IPS-11a (cell line): ENCODE results near the gene TMEM82.

Source experiments
- H3K4me3 ChIP-seq: one replicate; pipeline ENCODE4 v1.5.1; 2013; ENCODE audit warnings: low read depth, low read length, control low read depth

TMEM82 gene

DNA sequence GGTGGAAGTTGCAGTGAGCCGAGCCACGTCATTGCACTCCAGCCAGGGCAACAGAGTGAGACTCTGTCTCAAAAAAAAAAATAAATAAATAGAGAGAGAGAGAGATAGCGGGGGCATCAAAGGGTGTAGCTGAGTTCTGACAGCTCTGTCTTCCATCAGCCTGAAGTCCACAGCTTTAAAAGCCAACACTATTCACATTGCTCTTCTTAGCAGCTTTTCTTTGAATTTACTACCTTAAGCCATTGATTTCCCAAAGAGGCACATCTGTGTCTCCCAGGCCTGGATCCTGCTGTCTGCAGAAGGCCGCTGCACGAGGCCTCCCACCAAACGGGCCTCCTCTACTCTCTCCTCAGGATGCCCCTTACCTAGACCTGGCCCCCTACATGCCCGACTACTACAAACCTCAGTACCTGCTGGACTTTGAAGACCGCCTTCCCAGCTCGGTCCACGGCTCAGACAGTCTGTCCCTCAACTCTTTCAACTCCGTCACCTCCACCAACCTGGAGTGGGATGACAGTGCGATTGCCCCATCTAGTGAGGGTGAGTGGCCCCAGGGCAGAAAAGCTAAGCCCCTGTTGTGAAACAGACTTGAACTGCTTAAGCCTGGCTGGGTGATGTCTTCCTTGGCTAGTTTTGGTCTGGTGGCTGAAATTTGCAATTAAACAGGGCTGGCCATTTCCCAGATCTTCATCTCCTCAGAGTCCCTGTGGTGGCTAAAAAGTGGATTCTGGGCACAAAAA lies 22.7 kb upstream of the TMEM82 start:
- H3K4me3 ChIP-seq = no peak overlapping the region

DNA sequence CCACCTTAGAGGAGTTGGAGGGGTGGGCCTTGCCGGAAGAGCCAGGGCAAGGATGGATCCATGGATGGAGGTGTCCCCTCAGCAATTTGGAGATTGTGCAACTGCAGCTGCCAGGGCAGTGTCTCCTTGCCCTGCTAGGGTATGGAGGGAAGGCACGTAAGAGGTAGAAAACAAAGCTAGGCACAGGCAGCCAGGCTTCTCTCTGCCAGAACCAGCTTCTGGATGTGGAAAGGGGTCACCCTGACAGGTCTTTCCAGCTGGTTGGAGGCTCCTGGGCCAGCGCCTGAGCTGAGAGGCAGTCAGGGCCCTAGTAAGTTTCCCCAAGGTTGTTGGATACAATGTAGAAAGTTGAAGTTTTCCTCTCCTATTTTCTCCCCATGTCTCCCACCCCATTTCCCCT lies 21.4 kb upstream of the TMEM82 start:
- no peak overlapping the region for H3K4me3 ChIP-seq

DNA sequence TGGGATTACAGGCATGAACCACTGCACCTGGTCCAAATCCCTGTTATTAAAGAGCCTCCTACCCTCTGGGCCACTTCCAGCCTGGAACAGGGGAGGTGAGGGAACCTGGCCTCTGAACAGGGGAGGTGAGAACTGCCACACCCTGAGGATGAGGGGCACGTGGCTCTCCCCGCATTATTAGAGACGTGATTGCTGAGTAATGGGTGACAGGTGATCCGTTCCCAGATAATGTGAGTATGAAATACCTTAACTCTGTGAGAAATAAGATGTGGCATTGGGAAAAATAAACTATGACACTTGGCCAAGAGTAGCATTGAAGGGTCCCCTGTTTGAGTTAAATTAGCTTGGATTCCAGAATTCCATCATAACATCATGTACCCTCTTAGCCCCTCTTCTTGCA lies 19.9 kb upstream of the TMEM82 start:
- no peak overlapping the region for H3K4me3 ChIP-seq

DNA sequence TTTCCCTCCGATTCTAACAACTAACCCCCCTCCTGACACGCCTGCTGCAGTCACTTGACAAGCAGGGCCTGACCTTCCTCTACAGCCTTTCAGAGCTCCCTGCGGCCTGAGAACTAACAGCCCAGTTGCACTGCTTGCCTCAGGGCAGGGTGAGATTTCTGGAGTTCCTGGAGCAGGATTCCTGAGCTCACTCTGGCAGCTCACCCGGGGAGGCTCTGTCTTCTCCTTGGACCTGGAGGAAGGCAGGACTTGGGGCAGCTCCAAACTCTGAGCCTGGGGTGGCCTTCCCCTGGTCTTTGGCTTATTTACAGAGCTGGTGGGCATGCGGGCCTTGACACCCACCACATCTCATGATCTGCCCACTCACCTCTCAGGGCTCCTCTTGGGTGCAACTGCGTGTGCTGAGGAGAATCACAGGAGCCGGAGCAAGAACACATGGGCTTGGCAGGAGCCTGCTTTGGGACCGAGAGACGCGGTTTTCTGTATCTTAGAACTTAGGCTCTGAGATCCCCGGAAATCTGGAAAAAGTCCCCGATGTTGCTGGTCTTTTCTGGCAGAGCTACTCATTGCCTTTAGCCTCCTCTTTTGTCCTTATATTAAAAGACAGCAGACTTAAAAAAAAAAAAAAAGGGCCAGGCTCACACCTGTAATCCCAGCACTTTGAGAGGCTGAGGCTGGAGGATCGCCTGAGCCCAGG lies 19.3 kb upstream of the TMEM82 start:
- H3K4me3 ChIP-seq = no peak overlapping the region

DNA sequence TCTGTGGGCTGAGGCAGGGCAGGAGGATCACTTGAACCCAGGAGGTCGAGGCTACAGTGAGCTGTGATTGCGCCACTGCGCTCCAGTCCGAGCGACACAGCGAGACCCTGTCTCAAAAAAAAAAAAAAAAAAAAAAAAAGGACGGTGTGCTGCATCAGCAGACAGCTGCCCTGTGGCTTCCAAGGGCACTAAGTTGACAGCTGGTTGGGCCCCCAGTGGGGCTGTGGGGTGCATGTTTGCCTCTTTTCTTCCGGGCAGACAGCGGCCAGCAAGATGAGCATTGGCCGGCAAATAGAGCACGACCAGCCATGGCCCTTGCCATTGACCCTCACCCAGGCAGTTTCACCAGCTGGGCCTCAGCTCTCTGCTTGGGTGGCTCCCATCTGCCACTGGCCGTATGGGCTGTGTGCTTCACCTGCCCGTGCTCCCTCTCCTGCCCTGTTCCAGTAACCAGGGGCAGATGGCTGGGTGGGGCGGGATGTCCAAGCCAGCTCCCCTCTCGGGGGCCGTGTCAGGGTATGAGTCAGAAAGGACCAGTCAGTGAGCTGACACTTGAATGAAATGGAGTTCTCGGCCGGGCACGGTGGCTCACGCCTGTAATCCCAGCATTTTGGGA lies 18.6 kb upstream of the TMEM82 start:
- H3K4me3 ChIP-seq = no peak overlapping the region

DNA sequence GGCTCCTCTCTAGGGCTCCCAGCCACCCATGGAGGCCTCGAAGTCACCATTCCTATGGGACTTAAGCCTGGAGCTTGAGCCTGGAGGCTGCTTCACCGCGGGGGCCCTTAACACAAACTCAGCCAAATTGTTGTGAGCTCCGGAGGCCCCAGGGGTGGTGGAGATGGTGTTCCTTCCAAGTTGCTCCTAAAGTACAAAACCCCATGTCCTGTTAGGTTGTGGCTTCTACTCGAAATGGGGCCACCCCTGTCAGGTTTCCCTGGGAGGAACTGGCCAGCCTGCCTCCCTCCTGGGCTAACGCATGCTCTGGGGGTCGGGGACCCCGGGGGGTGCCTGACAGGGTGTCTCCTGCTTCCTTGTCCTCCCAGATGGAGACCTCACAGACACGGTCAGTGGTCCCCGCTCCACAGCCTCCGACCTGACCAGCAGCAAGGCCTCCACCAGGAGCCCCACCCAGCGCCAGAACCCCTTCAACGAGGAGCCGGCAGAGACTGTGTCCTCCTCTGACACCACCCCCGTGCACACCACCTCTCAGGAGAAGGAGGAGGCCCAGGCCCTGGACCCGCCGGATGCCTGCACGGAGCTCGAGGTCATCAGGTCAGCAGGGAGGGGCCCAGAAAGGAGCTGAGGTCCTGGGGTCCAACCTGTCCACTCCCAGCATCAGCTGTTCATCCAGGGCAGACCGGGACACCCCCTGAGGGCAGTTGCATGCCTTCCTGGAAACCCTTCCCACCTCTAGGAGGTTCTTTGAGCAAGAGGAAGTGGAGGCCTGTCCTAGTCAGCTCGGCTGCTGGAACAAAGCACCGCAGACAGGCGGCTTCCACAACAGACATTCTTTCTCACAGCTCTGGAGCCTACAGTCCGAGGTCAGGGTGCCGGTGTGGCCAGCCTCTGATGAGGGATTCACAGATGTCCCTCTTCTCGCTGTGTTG lies 17.1 kb upstream of the TMEM82 start:
- H3K4me3 ChIP-seq = no peak overlapping the region

DNA sequence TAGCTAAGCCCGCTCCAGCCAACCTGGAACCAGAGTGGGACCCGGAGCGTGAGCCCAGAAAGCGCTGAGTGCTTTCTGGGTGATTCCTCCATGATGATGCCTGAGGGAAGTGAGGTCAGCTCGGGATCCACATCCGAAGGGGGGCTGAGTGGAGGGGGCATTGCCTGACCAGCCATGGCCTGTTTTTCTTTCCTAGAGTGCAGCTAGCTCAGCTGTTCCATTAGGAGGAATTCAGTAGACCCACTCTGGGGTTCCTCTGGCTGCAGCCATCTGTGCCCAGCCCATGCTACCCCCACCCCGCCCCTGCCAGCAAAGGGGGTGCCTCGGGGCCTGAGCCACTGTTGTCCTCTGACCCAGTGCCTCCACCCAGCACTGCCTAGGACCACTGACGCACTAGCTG lies 15.8 kb upstream of the TMEM82 start:
- H3K4me3 ChIP-seq = no peak overlapping the region

DNA sequence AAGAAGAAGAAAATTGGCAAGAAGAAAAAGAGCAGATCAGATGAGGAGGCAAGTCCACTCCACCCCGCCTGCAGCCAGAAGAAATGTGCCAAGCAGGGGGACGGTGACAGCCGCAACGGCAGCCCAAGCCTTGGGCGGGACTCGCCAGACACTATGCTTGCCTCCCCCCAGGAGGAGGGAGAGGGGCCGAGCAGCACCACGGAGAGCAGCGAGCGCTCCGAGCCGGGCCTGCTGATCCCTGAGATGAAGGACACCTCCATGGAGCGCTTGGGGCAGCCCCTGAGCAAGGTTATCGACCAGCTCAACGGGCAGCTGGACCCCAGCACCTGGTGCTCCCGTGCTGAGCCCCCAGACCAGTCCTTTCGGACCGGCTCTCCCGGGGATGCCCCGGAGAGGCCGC lies 15.3 kb upstream of the TMEM82 start:
- H3K4me3 ChIP-seq = no peak overlapping the region

DNA sequence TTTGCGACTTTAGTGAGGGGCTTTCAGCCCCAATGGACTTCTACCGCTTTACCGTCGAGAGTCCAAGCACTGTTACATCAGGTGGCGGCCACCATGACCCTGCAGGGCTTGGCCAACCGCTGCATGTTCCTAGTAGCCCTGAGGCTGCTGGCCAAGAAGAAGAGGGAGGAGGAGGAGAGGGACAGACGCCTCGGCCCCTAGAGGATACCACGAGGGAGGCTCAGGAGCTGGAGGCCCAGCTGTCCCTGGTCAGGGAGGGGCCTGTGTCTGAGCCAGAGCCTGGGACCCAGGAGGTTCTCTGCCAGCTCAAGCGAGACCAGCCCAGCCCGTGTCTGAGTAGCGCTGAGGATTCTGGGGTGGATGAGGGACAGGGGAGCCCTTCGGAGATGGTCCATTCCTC lies 14.9 kb upstream of the TMEM82 start:
- no peak overlapping the region for H3K4me3 ChIP-seq

DNA sequence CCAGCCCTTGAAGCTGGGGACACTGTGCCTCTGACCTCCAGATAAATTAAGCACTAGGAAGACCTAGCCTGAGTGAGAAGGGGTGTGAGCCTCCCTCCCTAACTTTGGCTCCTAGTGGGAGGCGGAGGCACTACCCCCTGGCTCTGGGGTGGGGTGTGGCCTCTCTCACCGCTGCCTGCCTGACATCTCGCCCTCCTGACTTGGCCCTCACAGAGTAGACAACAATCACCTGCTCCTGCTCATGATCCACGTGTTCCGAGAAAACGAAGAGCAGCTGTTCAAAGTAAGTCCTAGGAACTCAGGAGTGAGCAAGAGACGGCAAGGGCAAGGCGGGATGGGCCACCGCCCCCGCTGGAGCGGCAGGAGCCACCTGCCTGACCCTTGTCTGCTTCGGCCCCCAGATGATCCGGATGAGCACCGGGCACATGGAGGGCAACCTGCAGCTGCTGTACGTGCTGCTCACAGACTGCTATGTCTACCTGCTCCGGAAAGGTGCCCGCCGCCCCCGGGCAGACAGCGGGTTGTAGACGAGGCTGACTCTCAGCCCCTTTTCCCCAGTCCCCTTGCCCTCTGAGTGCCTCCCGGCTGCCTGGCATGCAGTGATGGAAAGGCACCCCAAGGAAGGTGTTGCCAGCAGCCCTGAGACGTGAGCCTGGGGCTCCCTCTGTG lies 14.3 kb upstream of the TMEM82 start:
- H3K4me3 ChIP-seq = no peak overlapping the region

DNA sequence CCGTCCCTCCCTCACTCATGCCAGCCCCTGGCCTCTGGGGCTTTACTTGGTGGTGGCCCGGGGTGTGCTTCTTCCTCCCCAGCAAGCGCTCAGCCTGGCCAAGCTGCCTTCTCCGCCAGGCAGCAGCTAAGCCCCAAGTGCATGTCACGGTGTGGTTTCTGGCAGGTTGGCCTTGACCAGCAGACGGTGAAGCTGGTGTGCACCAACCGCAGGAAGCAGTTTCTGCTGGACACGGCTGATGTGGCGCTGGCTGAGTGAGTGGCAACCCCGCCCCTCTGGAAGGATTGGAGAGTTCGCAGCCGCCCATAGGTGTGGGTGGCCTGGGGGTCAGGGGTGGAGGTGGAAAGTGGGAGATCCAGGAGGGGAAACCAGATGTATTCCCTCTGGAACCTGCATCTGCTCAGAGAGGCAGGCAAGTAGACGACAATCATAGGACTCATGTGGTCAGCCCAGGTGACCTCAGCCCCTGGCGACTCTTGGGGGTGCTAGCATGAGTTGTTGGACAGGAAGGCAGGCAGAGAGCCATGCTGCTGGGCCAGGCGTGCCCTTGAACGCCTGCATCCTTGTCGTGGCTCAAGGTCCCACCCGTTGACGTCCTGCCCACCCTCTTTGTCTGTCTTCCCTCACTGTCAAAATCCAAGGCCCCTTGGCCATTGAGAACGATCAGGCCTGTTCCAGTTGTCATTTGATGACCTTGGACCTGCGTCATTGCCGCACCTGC lies 13.2 kb upstream of the TMEM82 start:
- no peak overlapping the region for H3K4me3 ChIP-seq

DNA sequence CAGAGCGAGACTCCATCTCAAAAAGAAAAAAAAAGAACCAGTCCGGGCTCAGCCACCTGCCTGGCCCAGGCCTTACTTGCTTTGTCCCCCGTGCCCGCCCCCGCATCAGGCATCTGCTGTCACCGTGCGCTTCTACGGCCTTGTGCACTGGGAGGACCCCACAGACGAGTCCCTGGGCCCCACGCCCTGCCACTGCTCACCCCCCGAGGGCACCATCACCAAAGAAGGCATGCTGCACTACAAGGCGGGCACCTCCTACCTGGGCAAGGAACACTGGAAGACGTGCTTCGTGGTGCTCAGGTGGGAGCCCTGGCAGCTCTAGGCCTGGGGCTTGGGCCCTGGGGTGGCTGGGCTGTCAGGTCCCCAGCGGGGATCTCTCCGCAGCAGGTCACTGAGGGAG lies 11.9 kb upstream of the TMEM82 start:
- no peak overlapping the region for H3K4me3 ChIP-seq

DNA sequence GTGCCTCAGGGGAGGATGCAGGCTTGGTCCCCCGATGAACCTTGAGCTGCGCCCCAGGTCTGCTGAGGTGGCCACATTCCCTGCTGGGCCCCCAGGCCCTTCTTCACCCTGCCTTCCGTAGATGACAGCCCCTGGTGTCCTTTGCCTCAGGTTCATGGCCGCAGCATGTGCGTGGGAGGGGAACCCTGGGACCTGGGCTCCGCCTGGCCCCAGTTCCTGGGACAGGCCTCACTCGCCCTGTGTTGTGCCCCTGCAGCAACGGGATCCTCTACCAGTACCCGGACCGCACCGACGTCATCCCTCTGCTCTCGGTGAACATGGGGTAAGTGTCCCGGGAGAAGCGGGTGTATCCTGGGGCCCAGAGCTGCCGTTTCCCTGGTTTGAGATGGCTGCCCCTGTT lies 11.4 kb upstream of the TMEM82 start:
- no peak overlapping the region for H3K4me3 ChIP-seq

DNA sequence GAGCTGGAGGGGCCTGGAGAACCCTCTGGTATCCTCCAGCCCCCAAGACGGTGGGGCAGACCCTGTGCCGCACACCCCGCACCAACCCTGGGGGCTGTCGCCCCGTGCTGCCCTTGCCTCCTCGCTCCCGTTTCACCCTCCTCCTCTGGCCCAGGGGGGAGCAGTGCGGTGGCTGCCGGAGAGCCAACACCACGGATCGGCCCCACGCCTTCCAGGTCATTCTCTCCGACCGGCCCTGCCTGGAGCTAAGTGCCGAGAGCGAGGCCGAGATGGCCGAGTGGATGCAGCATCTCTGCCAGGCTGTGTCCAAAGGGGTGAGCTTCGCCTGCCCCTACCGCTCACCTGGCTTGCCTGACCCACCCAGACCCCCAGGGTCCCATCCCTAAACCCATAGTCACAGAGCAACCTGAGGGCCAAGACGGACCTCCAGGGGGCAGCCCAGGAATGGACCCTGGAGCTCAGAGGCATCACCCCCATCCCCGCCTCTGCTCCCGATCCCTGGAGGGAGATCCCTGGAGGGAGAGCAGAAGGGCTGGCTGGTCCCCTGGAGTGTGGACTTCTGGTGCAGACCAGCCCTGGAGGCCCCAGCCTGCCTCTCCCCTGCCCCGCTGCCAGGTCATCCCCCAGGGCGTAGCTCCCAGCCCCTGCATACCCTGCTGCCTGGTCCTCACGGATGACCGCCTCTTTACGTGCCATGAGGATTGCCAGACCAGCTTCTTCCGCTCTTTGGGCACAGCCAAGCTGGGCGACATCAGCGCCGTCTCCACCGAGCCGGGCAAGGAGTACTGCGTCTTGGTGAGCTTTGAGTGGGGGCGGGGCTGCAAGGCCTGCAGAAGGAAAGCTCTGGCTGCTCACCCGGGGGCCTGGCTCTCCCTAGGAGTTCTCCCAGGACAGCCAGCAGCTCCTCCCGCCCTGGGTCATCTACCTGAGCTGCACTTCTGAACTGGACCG lies 10.3 kb upstream of the TMEM82 start:
- H3K4me3 ChIP-seq = no peak overlapping the region

DNA sequence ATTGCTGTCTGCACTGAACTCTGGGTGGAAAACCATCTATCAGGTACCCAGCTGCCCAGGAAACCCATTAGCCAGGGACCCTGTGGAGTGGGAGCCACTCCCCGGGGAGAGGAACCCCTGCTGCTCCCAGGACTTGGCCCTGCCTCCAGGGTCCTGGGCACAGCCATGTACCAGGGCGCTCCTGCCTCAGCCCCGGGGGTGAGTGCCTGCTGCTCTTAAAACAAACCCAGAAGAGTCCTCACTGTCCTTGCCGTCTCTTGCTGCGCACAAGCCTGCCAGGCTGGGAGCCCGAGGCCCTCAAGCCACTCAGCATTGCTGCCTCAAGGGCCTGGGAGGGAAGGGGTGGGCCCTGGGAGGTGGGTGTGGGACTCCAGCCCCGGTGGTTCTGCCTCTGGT lies 9.6 kb upstream of the TMEM82 start:
- H3K4me3 ChIP-seq = no peak overlapping the region

DNA sequence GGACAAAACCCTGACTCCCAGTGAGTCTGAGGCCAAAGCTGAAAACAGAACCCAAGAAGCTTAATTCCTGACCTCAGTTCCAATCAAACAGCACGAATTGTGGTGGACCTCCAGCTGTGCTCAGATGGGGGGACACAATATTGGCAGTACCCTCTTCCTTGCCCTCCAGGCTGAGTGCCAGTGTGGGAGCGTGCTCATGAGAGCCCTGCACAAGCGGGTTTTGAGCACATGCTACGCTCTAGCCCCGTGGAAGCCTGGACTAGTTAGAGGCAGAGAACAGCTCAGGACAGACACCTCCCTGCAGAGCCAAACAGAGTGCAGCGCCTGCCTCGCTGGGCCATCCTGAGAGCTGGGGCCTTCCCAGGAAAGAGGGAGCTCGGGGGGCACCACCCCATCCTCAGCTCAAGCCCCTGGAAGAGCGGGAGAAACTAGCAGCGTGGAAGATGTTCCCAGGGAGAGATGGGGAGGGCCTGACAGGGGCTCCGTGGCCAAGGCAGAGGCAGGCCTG lies 9.0 kb upstream of the TMEM82 start:
- no peak overlapping the region for H3K4me3 ChIP-seq

DNA sequence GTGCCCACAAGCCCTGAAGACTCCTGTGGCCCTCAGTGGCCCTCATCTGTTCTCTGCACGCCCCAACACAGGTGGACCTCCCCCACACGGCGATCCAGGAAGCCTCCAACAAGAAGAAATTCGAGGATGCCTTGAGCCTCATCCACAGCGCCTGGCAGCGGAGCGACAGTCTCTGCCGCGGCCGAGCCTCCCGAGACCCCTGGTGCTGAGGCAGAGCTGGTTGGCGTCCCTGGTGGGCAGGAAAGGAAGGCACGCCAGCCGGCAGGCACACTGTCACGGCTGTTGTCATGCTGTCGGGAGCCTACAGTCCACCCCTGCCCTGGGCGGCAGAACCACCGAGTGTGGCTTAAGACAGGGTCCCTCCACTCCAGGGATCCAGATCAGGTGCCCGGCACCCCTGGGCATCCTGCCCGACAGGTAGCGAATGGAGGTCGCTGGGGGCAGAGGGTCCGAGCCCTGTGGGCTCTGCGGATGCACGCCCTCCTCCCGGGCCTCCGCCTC lies 8.5 kb upstream of the TMEM82 start:
- H3K4me3 ChIP-seq = no peak overlapping the region

DNA sequence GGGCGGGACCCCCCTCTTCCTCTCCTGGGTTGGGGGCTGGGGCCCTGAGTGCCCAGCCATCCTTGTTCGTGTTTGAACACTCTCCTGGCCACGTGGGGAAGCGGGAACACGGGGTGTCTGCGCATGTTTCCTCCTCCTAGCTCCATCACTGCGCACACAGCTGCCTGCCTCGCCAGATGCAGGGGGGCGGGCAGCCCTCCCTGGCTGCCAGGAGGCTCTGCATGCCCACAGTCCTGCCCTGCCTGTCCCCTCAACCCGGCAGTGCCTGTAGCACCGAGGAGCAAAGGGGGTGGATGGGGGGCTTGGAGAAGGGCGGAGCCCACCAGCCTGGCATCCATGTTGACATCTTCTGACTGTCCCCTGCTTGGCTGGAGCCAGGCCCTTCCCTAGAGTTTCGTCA lies 8.0 kb upstream of the TMEM82 start:
- no peak overlapping the region for H3K4me3 ChIP-seq

DNA sequence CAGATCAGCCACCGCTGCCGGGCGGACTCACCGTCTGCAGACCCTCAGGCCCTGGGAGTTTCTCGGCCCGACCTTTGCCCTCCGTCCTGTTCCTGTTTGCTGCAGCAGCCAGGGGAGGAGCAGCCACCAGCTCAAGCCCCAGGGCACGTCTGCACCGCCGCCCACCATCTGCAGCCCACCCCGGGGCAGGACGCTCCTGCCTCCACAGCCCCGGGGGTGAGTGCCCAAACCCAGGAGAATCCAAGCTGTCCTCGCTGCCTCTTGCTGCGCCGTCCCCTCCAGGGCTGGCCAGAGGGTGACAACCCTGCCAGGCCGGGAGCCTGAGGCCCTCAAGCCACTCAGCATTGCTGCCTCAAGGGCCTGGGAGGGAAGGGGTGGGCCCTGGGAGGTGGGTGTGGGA lies 7.4 kb upstream of the TMEM82 start:
- H3K4me3 ChIP-seq = no peak overlapping the region
